ENCODE data around the gene RYK.

DNA sequence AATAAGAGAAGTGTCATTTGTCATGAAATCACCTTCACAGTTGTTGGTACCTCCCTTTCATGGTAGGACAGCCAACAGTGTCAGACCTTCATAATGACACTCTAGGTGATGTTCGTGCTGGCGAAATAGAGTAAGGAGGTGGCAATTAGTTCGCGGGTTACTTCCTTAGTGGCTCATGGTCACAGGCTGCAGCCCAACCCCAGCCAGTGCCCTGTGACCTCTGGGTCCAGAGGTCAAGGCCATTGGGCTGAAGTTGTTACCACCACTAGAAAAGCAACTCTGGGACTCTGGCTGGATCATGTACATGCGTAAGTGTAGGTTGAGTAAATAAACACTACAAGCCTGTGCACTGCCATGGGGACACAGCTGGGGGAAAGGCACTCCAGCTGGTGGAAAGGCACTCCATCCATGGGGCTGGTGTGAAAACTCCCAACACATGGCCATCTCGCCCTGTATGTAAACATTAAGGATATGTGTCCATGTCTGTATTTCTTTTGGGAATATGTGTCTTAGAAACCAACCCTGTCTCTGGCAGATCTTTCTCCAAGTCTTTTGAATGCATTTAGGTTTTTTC lies 106.7 kb downstream of the RYK start:
- TF ChIP-seq, protein P1, sequence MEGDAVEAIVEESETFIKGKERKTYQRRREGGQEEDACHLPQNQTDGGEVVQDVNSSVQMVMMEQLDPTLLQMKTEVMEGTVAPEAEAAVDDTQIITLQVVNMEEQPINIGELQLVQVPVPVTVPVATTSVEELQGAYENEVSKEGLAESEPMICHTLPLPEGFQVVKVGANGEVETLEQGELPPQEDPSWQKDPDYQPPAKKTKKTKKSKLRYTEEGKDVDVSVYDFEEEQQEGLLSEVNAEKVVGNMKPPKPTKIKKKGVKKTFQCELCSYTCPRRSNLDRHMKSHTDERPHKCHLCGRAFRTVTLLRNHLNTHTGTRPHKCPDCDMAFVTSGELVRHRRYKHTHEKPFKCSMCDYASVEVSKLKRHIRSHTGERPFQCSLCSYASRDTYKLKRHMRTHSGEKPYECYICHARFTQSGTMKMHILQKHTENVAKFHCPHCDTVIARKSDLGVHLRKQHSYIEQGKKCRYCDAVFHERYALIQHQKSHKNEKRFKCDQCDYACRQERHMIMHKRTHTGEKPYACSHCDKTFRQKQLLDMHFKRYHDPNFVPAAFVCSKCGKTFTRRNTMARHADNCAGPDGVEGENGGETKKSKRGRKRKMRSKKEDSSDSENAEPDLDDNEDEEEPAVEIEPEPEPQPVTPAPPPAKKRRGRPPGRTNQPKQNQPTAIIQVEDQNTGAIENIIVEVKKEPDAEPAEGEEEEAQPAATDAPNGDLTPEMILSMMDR (IDR thresholded peaks at IDR 0.05; ENCODE audit: extremely low read depth in 1 of 2, insufficient read depth in 1 of 2, low read depth in 1 of 2, low read length in 2 of 2): no peak
- TF ChIP-seq EZH2 (IDR thresholded peaks at IDR 0.05; ENCODE audit: borderline replicate concordance, low read depth, low read length, severe bottlenecking) (no peak), MAX (IDR thresholded peaks at IDR 0.05; ENCODE audit: insufficient read depth, insufficient read length) (no peak), POLR2AphosphoS5 (IDR thresholded peaks at IDR 0.05; ENCODE audit: insufficient read depth, low read depth, low read length) (no peak), POLR2A (IDR thresholded peaks at IDR 0.05; ENCODE audit: low read depth, low read length) (no peak), MYC (IDR thresholded peaks at IDR 0.05; ENCODE audit: low read depth, low read length) (no peak), JUN (IDR thresholded peaks at IDR 0.05; ENCODE audit: borderline replicate concordance, insufficient read depth, insufficient read length, low read depth) (no peak)

Measured in endothelial cell of umbilical vein (primary cell).